Sigmoid colon (tissue), 7 donors: ENCODE measurements around the gene HIPK4. TPM values are rescaled to one million over a fixed set of nuclear protein-coding genes. Genes with fewer than 3 reads are reported as not detected.

ENCODE experiments used
- DNase-seq: peaks from one replicate; pipeline ENCODE4 v3.0.0-alpha.2; 2019
- H3K27ac ChIP-seq, 4 donors: fragments of 200-600 bp; sonication (generic); one replicate each; pipeline ENCODE4 v1.5.1; 2016 to 2019; ENCODE audit warnings: mild to moderate bottlenecking in 1 of 4
- H3K27me3 ChIP-seq, 3 donors: fragments of 200-600 bp; sonication (generic); one replicate each; pipeline ENCODE4 v1.5.1; 2019; ENCODE audit warnings: mild to moderate bottlenecking in 1 of 3
- H3K36me3 ChIP-seq, 4 donors: fragments of 200-600 bp; sonication (generic); one replicate each; pipeline ENCODE4 v1.5.1; 2016 to 2019
- H3K4me1 ChIP-seq, 4 donors: fragments of 200-600 bp; sonication (generic); one replicate each; pipeline ENCODE4 v1.5.1; 2017 to 2019
- H3K4me3 ChIP-seq, 4 donors: fragments of 200-600 bp; sonication (generic); one replicate each; pipeline ENCODE4 v1.5.1; 2017 to 2019; ENCODE audit warnings: mild to moderate bottlenecking in 2 of 4, moderate library complexity in 1 of 4
- H3K9me3 ChIP-seq, 4 donors: fragments of 200-600 bp in 3 of 4; sonication (generic) in 3 of 4; one replicate each; pipeline versions ENCODE4 v1.5.1 to v1.6.1; 2013 to 2019
- EP300 ChIP-seq, 4 donors: sonication (generic); formaldehyde crosslinking; IDR thresholded peaks; one replicate each; pipeline ENCODE4 v1.6.1; 2017; ENCODE audit warnings: antibody characterized with exemption in 4 of 4
- POLR2A ChIP-seq, 2 donors: fragments of 450-650 bp; IDR thresholded peaks; one replicate each; pipeline ENCODE4 v1.6.1; 2016; ENCODE audit warnings: antibody characterized with exemption in 2 of 2, mild to moderate bottlenecking in 2 of 2, moderate library complexity in 2 of 2
- POLR2AphosphoS5 ChIP-seq, 4 donors: sonication (generic); formaldehyde crosslinking; IDR thresholded peaks; one replicate each; pipeline ENCODE4 v1.6.1; 2017; ENCODE audit warnings: antibody characterized with exemption in 4 of 4
- WGBS, 2 donors: extraction: QIAGEN DNeasy Blood & Tissue Kit; methylation state at CpG; one replicate each; pipeline ENCODE4 v1.1.7; 2013; 5-methylcytosine and 5-hydroxymethylcytosine counted together
- intact Hi-C: fragments of 100-400 bp; cut with DNase I; formaldehyde crosslinking; loops from one replicate; pipeline ENCODE4 v1.15.1; 2023
- polyA plus RNA-seq, 3 donors: library from polyadenylated mRNA; stranded (reverse); fragments of 200-250 nt; gene quantifications; one replicate each; pipeline ENCODE4 v1.2.3, GENCODE V29; 2013
- total RNA-seq, 4 donors: library from RNA; depleted of rRNA; stranded (reverse); fragments of >200 nt; gene quantifications; one replicate each; pipeline ENCODE4 v1.1.0, GENCODE V29; 2016
- TF ChIP-seq, protein P1 (sequence below), 4 experiments: fragments of 450-650 bp in 3 of 4; fragments of 200-600 bp in 1 of 4; IDR thresholded peaks; one replicate each; pipeline ENCODE4 v1.5.1; 2016 to 2019; ENCODE audit warnings: antibody characterized with exemption in 4 of 4, mild to moderate bottlenecking in 3 of 4, moderate library complexity in 2 of 4
- donor health status: healthy with polysubstance abuse.
- donor health status: Bipolar disorder and iron deficiency.
- donor health status: healthy.

The HIPK4 gene
- total and polyA plus RNA-seq, 7 donors = 0.06 to 0.36 (median 0.14) TPM; not detected in 4

DNA sequence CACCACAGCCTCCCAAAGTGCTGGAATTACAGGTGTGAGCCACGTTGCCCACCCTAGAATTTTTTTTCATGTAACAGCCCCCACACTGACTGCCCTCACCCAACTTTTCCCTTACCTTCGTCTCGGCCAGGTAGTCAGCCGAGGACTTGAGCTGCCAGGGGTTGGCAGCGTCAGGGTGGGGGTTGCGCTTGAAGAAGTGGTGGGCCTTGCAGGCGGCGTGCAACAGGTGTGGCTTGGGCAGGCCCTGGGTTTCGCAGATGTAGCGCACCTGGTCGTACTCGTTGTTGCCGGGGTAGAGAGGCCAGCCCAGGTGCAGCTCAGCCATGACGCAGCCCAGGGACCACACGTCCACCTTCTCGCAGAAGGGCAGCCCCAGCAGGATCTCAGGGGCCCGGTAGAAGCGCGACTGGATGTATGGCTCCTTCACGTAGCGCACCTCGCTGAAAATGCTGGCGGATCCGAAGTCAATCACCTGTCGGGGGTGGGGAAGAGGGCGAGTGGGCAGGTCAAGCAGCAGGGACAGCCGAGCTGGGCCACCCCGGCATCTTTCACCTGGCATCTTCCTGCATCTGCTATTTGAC is 6.2 kb downstream of the HIPK4 start:
- TF ChIP-seq, protein P1, sequence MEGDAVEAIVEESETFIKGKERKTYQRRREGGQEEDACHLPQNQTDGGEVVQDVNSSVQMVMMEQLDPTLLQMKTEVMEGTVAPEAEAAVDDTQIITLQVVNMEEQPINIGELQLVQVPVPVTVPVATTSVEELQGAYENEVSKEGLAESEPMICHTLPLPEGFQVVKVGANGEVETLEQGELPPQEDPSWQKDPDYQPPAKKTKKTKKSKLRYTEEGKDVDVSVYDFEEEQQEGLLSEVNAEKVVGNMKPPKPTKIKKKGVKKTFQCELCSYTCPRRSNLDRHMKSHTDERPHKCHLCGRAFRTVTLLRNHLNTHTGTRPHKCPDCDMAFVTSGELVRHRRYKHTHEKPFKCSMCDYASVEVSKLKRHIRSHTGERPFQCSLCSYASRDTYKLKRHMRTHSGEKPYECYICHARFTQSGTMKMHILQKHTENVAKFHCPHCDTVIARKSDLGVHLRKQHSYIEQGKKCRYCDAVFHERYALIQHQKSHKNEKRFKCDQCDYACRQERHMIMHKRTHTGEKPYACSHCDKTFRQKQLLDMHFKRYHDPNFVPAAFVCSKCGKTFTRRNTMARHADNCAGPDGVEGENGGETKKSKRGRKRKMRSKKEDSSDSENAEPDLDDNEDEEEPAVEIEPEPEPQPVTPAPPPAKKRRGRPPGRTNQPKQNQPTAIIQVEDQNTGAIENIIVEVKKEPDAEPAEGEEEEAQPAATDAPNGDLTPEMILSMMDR (IDR thresholded peaks at IDR 0.05) = no peak
- TF ChIP-seq POLR2A (IDR thresholded peaks at IDR 0.05) = no peak
- TF ChIP-seq POLR2AphosphoS5 (IDR thresholded peaks at IDR 0.05) = no peak
- no peak for TF ChIP-seq EP300 (IDR thresholded peaks at IDR 0.05)
- intact Hi-C loops = no loop called here
- no peak for DNase-seq
- Histone ChIP-seq H3K4me1 (no peaks in the 10 kb centered on the region), H3K27me3 (no peaks in the 10 kb centered on the region), H3K27ac (no peak overlapping the region), H3K4me3 (no peak overlapping the region), H3K36me3 (peaks cover 0 to 14% (median 5%) of the 10 kb centered on the region in 4 donors), H3K9me3 (no peaks in the 10 kb centered on the region)
- 89% methylated on average over 28 of the region's 28 CpGs for WGBS, 2 donors

DNA sequence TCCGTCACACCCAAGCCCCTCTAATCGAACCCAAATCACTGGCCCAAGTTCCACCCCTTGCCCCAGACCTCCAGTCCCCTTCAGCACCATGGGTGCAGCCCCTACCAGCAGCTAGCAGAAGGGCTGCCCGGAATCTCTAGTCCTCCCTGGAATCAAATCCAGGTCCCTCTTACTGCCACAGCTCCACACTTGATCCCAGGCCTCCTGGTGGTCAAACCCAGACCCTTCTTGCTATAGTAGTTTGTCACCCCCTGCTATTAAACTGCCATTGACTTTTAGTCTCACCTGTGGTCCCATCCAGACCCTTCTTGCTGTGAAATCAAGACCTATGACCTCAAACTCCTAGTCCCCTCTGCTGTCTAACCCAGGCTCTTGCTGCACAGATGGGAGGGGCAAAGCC is 8.7 kb downstream of the HIPK4 start:
- Histone ChIP-seq H3K27ac (no peak overlapping the region), H3K4me3 (no peak overlapping the region), H3K9me3 (no peaks in the 10 kb centered on the region), H3K4me1 (no peaks in the 10 kb centered on the region), H3K27me3 (no peaks in the 10 kb centered on the region), H3K36me3 (peaks cover 0 to 35% (median 20%) of the 10 kb centered on the region in 4 donors)
- WGBS, 2 donors = 71 to 80% methylated on average over 3 of the region's 3 CpGs
- intact Hi-C loops = no loop called here
- TF ChIP-seq POLR2AphosphoS5 (IDR thresholded peaks at IDR 0.05) (no peak), POLR2A (IDR thresholded peaks at IDR 0.05) (no peak), EP300 (IDR thresholded peaks at IDR 0.05) (no peak)
- TF ChIP-seq, protein P1 (IDR thresholded peaks at IDR 0.05) = no peak
- DNase-seq = no peak

DNA sequence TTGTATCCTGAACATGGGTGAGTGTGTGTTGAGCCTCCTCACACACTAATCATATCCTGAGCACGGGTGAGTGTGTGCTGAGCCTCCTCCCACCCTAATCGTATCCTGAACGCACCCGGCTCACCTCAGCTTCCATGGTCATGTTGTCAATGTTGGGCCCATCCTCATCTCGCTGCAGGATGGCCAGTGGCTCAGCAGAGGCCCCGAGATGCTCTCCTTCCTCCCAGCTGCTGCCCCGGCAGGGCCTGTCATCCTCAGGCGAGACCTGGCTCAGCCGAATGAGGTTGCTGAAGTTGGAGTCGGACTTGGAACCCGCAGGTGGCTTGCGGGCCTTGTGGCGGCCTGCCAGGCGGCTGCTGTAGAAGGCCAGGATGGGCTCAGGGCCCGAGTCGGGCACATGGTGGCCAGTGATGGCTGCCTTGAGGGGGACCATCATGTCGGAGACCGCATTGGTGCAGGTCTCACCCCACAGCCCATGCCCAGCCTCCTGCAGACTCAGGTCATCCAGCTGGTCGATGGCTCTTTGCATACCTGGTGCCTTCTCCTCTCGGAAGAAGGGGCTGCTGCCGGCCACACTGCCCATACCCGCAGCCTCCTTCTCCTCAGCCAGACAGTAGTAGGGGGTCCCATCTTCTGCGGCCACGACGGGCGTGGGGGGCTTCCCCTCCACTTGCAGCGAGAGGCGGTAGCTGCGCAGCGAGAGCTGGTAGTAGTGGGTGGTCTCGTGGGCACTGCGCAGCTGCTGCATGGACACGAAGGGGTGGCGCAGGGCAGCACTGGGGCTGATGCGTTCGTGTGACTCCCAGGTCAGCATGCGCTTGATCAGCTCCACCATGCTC is 9.6 kb downstream of the HIPK4 start:
- TF ChIP-seq POLR2A (IDR thresholded peaks at IDR 0.05) = no peak
- TF ChIP-seq POLR2AphosphoS5 (IDR thresholded peaks at IDR 0.05) = no peak
- TF ChIP-seq, protein P1 (IDR thresholded peaks at IDR 0.05) = no peak
- TF ChIP-seq EP300 (IDR thresholded peaks at IDR 0.05) = no peak
- no peak for DNase-seq
- H3K27ac ChIP-seq = no peak overlapping the region
- no peak overlapping the region for H3K4me3 ChIP-seq
- H3K9me3 ChIP-seq = no peaks in the 10 kb centered on the region
- intact Hi-C loops = no loop called here
- H3K36me3 ChIP-seq = peaks cover 0 to 43% (median 20%) of the 10 kb centered on the region in 4 donors
- H3K4me1 ChIP-seq = no peaks in the 10 kb centered on the region
- 84 to 89% methylated on average over 37 of the region's 37 CpGs for WGBS, 2 donors
- H3K27me3 ChIP-seq = no peaks in the 10 kb centered on the region

DNA sequence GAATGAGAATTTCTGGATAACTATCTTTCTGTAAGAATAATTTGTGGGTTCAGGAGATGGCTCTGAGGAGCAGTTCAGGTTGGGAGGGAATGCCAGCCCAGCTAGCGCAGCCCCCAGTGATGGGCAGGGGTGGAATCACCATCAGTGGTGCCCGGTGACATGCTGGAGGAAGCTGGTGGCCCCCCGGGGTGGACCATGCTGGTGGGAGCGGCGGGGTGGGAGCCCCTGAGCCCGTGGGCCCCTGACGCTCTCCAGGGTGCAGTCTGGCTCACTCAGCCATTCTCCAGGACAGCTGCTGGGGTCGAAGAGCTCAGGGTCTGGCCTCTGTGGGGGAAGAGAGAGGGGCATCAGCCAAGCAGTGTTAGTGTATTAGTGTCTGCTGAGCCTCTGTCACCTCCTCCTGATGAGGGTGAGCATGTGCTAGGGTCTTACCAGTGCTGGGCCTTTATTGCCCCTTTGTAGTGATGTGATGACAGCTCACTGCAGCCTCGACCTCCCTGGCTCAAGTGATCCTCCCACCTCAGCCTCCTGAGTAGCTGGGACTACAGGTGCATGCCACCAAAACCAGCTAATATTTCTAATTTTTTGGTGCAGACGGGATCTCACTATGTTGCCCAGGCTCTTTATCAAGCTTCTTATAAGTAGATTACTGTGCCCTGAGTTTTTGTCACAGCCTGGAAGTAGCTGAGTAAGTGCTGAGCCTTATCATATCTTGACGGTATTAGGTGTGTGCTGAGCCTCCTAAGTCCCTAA is 10.4 kb downstream of the HIPK4 start:
- Histone ChIP-seq H3K27me3 (no peaks in the 10 kb centered on the region), H3K36me3 (peaks cover 0 to 51% (median 21%) of the 10 kb centered on the region in 4 donors), H3K4me3 (no peak overlapping the region), H3K4me1 (no peaks in the 10 kb centered on the region), H3K27ac (no peak overlapping the region), H3K9me3 (no peaks in the 10 kb centered on the region)
- no peak for DNase-seq
- TF ChIP-seq, protein P1 (IDR thresholded peaks at IDR 0.05) = no peak
- TF ChIP-seq EP300 (IDR thresholded peaks at IDR 0.05) = no peak
- no peak for TF ChIP-seq POLR2AphosphoS5 (IDR thresholded peaks at IDR 0.05)
- TF ChIP-seq POLR2A (IDR thresholded peaks at IDR 0.05) = no peak
- intact Hi-C loops = no loop called here
- WGBS, 2 donors = 86 to 91% methylated on average over 11 of the region's 11 CpGs
